ENCODE measurements around the gene ZFAND2B. TPM values are rescaled to one million over a fixed set of nuclear protein-coding genes. Genes with fewer than 3 reads are reported as not detected.

Gene ZFAND2B, protein sequence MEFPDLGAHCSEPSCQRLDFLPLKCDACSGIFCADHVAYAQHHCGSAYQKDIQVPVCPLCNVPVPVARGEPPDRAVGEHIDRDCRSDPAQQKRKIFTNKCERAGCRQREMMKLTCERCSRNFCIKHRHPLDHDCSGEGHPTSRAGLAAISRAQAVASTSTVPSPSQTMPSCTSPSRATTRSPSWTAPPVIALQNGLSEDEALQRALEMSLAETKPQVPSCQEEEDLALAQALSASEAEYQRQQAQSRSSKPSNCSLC
- total RNA-seq = 21.0 and 22.2 TPM in 2 replicates

DNA sequence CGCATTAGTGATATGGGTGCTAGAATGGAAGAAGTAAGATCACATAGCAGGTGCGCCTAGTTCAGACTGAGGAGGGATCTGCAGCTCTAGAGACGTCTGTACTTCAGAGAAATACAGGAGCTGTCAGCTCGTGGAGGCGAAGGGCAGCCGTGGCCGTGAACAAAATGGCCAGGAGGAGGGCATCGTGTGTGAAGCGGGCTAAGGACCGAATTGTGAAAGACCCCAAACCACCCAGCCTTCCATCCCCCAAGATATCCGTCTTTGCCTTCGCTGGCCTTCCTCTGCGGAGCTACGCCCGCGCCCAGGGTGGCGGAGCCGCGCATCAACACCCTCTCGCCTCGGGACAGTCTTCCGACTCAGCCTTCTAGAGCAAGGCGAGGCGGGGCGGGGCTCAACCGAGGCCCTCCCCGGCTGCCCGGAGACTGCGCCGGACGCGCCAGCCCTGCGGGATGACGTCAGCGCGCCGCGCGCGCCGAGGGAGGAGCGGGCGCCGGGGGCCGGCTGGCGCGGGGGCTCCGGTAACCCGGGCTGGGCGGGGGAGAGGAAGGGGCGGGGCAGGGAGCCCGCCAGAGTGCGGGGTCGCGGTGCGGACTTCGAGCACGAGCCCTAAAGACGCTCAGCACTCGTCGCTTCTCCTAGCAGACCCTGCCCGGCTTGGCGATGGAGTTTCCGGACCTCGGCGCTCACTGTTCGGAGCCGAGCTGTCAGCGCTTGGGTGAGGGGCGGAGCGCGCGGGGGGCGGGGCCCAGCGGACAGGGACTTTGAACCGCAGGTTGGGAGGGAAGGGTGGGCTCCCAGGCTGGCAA lies at the start of gene ZFAND2B:
Gene ZFAND2B, plus strand, starts transcription at position 455 of the 806 bp plus-strand sequence. Its CDS starts 206 bp downstream, at position 661.

GRCh38 chr2:219160186-219161017 lies 46.2 kb upstream of the ZFAND2B start, which contains the start of gene NHEJ1:
NHEJ1 (minus strand) TSS chr2:219160815; CDS start chr2:219158362, 2,453 bp downstream.

DNA sequence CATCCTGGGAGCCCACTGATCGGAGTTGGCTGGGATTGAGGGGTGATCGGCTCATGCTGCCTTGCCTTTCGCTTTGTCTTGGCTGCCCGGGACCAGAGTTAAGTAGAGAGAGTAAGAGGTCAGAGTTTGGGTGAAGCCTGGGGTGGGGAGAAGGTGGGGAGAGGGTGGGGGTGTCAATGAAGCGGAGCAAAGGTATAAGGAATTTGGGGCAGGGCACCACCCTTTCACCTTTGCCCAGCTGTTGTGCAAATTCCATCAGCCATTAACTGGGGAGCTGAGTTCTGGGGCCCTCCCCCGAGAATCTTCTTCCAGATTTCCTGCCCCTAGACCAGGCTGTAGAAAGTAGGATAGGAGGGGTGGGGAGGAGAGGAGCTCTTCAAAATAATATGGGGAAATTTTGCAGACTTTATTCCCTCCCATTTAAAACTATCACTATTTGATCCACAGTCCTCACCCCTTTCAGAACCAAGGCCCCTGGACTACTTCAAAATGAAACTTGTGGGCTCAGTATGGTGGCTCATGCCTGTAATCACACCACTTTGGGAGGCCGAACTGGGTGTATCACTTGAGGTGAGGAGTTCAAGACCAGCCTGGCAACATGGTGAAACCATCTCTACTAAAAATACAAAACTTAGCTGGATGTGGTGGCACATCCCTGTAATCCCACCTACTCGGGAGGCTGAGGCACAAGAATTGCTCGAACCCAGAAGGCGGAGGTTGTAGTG lies 36.5 kb upstream of the ZFAND2B start, which contains the start of gene SLC23A3:
Gene SLC23A3, minus strand, starts transcription at position 100 of the 725 bp plus-strand sequence. Its CDS starts 45 bp downstream, at position 55.

GRCh38 chr2:219176818-219177551 lies 29.6 kb upstream of the ZFAND2B start, which contains the start of gene CNPPD1:
CNPPD1 (minus strand) TSS chr2:219176925; CDS start chr2:219176828, 97 bp downstream.

GRCh38 chr2:219177552-219178376 lies 28.8 kb upstream of the ZFAND2B start, which contains the start of gene RETREG2:
RETREG2 (plus strand) TSS chr2:219178275; CDS start chr2:219178353, 78 bp downstream.

GRCh38 chr2:219218732-219219701 lies 12.4 kb downstream of the ZFAND2B start, which contains the start of gene ABCB6:
ABCB6 (minus strand) TSS chr2:219218958; CDS start chr2:219218673, 285 bp downstream.

DNA sequence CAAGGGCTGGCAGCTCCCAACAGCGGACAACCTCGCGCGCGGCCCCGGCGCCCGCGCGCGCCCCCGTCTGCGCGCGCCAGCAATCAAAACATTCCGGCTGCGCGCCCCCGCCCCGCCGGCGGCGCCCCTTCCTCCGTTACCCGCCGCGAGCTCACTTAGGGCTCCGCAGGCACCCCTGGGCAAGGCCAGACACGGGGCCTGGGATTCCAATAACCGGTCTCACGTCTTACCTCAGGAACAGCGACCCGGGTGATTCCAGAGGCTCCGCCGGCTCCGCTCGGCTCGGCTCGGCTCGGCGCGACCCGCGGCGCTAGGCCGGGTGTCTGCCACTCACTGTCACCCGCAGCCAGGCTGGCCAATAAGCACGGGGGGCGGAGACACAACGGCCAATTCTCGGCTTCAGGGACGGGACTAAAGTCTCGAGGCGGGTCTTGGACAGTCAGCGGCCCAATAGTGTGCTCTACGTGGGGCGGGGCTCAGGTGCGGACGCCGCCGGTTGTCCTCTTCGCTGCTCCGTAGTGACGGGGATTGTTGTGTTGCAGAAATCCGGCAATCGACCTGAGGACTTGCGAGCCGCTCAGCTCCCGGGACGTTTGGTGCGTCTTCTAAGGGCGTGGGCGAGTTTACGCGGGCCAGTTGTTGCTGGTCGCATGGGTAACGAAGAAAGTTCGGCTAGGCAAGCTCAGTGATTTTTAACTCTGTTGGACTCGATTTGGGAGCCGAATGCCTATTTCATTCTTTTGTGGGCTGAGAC lies 22.9 kb downstream of the ZFAND2B start, which contains the start of the genes ANKZF1 and ATG9A:
Gene ANKZF1, plus strand, starts transcription at position 502 of the 754 bp plus-strand sequence. CDS start 452 bp downstream, outside the sequence.
Gene ATG9A, minus strand, starts transcription at position 332 of the 754 bp plus-strand sequence. CDS start 1,612 bp downstream, outside the sequence.

GRCh38 chr2:219245148-219245898 lies 38.7 kb downstream of the ZFAND2B start, which contains the start of the genes GLB1L and STK16:
GLB1L (minus strand) TSS chr2:219245444; CDS start chr2:219243573, 1,871 bp downstream.
STK16 (plus strand) TSS chr2:219245479; CDS start chr2:219246000, 521 bp downstream.

DNA sequence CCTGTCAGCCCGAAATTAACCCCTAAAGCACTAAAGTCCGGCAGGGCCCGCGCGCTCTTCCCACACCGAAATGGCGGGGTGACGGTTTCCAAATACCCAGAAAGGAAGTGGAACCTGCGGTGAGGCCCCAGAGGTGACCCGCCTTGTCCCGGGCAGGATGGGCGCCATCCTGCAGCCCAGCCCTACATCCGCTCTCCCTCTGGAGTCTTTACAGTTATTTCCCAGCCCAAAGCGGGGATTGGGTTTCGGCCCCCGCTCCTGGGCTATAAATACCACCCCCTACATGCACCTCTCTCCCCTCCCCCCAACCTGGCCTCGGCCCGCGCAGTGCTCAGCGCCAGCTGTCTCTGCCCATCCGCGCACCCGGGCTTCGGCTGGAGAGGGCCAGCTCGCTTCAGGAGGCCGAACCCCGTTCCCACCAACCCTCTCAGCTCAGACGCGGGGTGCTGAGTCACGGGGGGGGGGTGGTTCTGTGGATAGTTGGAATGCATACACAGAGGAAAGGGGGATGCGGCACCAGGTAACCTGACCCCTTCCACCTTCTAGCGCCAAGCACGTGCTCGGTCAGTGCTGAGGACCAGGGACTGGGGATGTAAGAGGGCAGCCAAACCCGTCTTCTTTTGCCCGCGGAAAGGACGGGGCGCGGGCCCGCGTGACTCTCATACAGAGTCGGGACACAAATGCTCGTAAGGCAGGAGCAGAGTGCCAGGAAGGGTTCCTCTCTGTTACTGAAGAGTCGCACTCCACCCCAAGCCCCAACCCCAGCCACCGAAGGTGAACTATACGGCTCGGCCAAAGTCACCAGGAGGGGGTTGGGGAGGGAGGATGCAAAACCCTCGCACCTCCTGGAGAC lies 46.5 kb downstream of the ZFAND2B start, which contains the start of gene TUBA4B:
Gene TUBA4B, plus strand, starts transcription at position 344 of the 853 bp plus-strand sequence. Its CDS starts 165 bp downstream, at position 509.

DNA sequence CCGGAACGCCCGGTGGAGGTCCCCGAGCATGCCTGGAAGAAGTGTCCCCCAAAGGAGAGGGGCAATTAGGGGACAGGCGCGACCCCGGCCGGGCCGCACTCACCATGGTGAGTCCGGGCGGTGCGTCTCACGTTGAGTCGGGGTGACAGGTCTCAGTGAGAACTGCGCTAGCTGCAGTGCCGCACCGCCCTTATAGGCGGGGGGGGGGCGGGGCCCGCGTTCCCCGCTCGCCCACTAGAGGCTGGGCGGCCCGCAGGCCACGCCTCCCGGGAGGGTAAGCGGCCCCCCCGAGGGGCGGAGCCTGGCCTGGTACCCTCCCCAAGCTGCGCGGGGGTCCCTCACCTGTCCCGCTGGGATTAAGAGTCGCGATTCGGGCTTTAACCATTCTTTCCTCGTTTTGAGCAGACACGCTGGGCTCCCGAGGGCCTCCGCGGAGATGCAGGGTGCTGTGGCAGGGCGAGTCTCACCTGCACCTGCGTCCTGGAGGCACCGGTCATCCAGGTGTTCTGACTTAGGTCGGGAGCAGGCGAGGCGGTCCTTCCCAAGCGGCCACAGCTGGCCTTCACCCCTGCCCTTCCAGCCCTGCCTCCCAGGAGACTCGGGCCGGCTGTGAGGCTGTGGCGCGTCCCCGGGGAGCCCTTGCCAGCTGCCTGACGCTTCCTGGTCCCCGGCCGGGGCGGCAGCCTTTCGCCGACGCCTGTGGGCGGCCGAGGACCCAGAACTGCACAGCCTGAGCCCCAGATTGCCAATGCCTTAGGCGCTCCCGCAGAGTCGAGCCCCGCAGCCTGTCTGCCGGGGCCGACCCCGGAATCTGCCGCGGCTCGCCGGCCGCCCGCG lies 47.4 kb downstream of the ZFAND2B start, which contains the start of gene TUBA4A:
Gene TUBA4A, minus strand, starts transcription at position 166 of the 837 bp plus-strand sequence. Its CDS starts 60 bp downstream, at position 106.

All from bladder microvascular endothelial cell (primary cell).